ENCODE data around the gene MRAP2.
A peak's percentile ranks its signal among the peaks of the same experiment; 100 is the strongest.

MRAP2 gene

GRCh38 chr6:84052883-84053241 is 19.3 kb downstream of the MRAP2 start:
- TF ChIP-seq ARNTL (CRISPR knock-in tag; IDR thresholded peaks at IDR 0.05; ENCODE audit: borderline replicate concordance, low read depth) (no peak), ZNF70 (CRISPR knock-in tag; IDR thresholded peaks at IDR 0.05) (peak; percentile 64; the same call in 1 of the 2 replicates)
- ATAC-seq, result peak; percentile 10; the same call in 2 of the 3 replicates

- ATAC-seq, result no peak
- no peak for TF ChIP-seq GLIS3 (CRISPR knock-in tag; IDR thresholded peaks at IDR 0.05)
- TF ChIP-seq TOX (CRISPR knock-in tag; IDR thresholded peaks at IDR 0.05; ENCODE audit: borderline replicate concordance), result no peak
- no peak for TF ChIP-seq ZNF70 (CRISPR knock-in tag; IDR thresholded peaks at IDR 0.05)
- no peak for TF ChIP-seq ESRRG (CRISPR knock-in tag; IDR thresholded peaks at IDR 0.05)
- TF ChIP-seq ISL1 (CRISPR knock-in tag; IDR thresholded peaks at IDR 0.05), result no peak
- no peak for TF ChIP-seq ZNF8 (CRISPR knock-in tag; IDR thresholded peaks at IDR 0.05)
- TF ChIP-seq TCF4 (CRISPR knock-in tag; IDR thresholded peaks at IDR 0.05; ENCODE audit: borderline replicate concordance), result no peak
- no peak for TF ChIP-seq PPARA (CRISPR knock-in tag; IDR thresholded peaks at IDR 0.05; ENCODE audit: borderline replicate concordance)
- no peak for TF ChIP-seq RARB (CRISPR knock-in tag; IDR thresholded peaks at IDR 0.05)
- TF ChIP-seq BACH2 (CRISPR knock-in tag; IDR thresholded peaks at IDR 0.05; ENCODE audit: borderline replicate concordance), result no peak
Observed at GRCh38 chr6:84055647-84056046, 22.1 kb downstream of the MRAP2 start.

DNA sequence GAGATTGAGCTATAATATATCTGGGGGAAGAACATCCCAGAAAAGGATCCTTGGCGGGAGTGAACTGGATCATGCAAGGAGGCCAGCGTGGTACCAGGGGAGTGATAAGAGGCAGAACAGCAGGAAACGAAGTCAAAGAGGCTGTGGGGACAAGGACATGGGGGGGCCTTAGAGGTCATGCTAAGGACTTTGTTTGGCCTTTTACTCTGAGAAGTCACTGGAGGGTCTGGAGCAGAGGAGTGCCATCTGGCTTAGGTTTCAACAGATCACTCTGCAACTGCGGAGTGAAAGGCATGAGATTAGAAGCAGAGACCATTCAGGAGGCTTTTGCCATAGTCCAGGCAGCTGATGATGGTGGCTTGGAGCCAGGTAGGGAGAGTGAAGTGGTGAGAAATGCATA is 24.3 kb downstream of the MRAP2 start:
- TF ChIP-seq CREB5 (CRISPR knock-in tag; IDR thresholded peaks at IDR 0.05; ENCODE audit: low read depth) (no peak), SNAI2 (CRISPR knock-in tag; IDR thresholded peaks at IDR 0.05) (no peak), ZNF70 (CRISPR knock-in tag; IDR thresholded peaks at IDR 0.05) (no peak), GLIS3 (CRISPR knock-in tag; IDR thresholded peaks at IDR 0.05) (no peak), ZC3H10 (CRISPR knock-in tag; IDR thresholded peaks at IDR 0.05) (no peak), ZNF8 (CRISPR knock-in tag; IDR thresholded peaks at IDR 0.05) (no peak), ESRRG (CRISPR knock-in tag; IDR thresholded peaks at IDR 0.05) (no peak), PPARA (CRISPR knock-in tag; IDR thresholded peaks at IDR 0.05; ENCODE audit: borderline replicate concordance) (no peak)
- ATAC-seq, result no peak

GRCh38 chr6:84059082-84059481 is 25.5 kb downstream of the MRAP2 start:
- no peak for ATAC-seq
- TF ChIP-seq TCF4 (CRISPR knock-in tag; IDR thresholded peaks at IDR 0.05; ENCODE audit: borderline replicate concordance), result no peak
- no peak for TF ChIP-seq TOX (CRISPR knock-in tag; IDR thresholded peaks at IDR 0.05; ENCODE audit: borderline replicate concordance)
- TF ChIP-seq ZFP3 (CRISPR knock-in tag; IDR thresholded peaks at IDR 0.05), result no peak
- TF ChIP-seq ARNTL (CRISPR knock-in tag; IDR thresholded peaks at IDR 0.05; ENCODE audit: borderline replicate concordance, low read depth), result no peak
- TF ChIP-seq ISL1 (CRISPR knock-in tag; IDR thresholded peaks at IDR 0.05), result no peak
- TF ChIP-seq SNAI2 (CRISPR knock-in tag; IDR thresholded peaks at IDR 0.05), result no peak
- no peak for TF ChIP-seq ZNF8 (CRISPR knock-in tag; IDR thresholded peaks at IDR 0.05)
- TF ChIP-seq RARB (CRISPR knock-in tag; IDR thresholded peaks at IDR 0.05), result no peak
- no peak for TF ChIP-seq OSR1 (CRISPR knock-in tag; IDR thresholded peaks at IDR 0.05)
- no peak for TF ChIP-seq BACH2 (CRISPR knock-in tag; IDR thresholded peaks at IDR 0.05; ENCODE audit: borderline replicate concordance)
- TF ChIP-seq TSHZ2 (CRISPR knock-in tag; IDR thresholded peaks at IDR 0.05), result no peak
- no peak for TF ChIP-seq PATZ1 (CRISPR knock-in tag; IDR thresholded peaks at IDR 0.05; ENCODE audit: borderline replicate concordance)
- no peak for TF ChIP-seq PPARA (CRISPR knock-in tag; IDR thresholded peaks at IDR 0.05; ENCODE audit: borderline replicate concordance)
- TF ChIP-seq CSRNP3 (CRISPR knock-in tag; IDR thresholded peaks at IDR 0.05), result no peak
- TF ChIP-seq CSDC2 (CRISPR knock-in tag; IDR thresholded peaks at IDR 0.05), result no peak
- TF ChIP-seq ZFP30 (CRISPR knock-in tag; IDR thresholded peaks at IDR 0.05), result no peak
- no peak for TF ChIP-seq CREB5 (CRISPR knock-in tag; IDR thresholded peaks at IDR 0.05; ENCODE audit: low read depth)
- TF ChIP-seq, protein P1, sequence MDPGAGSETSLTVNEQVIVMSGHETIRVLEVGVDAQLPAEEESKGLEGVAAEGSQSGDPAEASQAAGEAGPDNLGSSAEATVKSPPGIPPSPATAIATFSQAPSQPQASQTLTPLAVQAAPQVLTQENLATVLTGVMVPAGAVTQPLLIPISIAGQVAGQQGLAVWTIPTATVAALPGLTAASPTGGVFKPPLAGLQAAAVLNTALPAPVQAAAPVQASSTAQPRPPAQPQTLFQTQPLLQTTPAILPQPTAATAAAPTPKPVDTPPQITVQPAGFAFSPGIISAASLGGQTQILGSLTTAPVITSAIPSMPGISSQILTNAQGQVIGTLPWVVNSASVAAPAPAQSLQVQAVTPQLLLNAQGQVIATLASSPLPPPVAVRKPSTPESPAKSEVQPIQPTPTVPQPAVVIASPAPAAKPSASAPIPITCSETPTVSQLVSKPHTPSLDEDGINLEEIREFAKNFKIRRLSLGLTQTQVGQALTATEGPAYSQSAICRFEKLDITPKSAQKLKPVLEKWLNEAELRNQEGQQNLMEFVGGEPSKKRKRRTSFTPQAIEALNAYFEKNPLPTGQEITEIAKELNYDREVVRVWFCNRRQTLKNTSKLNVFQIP (CRISPR knock-in tag; IDR thresholded peaks at IDR 0.05; ENCODE audit: borderline replicate concordance, low read depth), result no peak
- TF ChIP-seq ESRRG (CRISPR knock-in tag; IDR thresholded peaks at IDR 0.05), result no peak
- no peak for TF ChIP-seq ZC3H10 (CRISPR knock-in tag; IDR thresholded peaks at IDR 0.05)

All from SK-N-SH treated with all-trans-retinoic acid at 6 μM for 48 hours (cell line).